Uterus (tissue), 4 donors: Measurements from ENCODE around the gene PELI2. TPM values are rescaled to one million over a fixed set of nuclear protein-coding genes. Genes with fewer than 3 reads are reported as not detected.

Experiments used
- DNase-seq, 2 donors: peaks; one replicate each; pipeline ENCODE4 v3.0.0-alpha.2; 2019 to 2020
- H3K27ac ChIP-seq, 2 donors: fragments of 200-600 bp; sonication (generic); 1 replicate in 1 of 2; 2 replicates in 1 of 2; pipeline ENCODE4 v1.5.1; 2016 to 2018
- H3K27me3 ChIP-seq, 2 donors: fragments of 200-600 bp; sonication (generic); one replicate each; pipeline ENCODE4 v1.5.1; 2018 to 2019; ENCODE audit warnings: control low read depth in 1 of 2
- H3K36me3 ChIP-seq, 2 donors: fragments of 200-600 bp; sonication (generic); one replicate each; pipeline ENCODE4 v1.5.1; 2019; ENCODE audit warnings: control low read depth in 1 of 2
- H3K4me1 ChIP-seq, 2 donors: fragments of 200-600 bp; sonication (generic); one replicate each; pipeline ENCODE4 v1.5.1; 2018 to 2019; ENCODE audit warnings: control low read depth in 1 of 2
- H3K4me3 ChIP-seq, 2 donors: fragments of 200-600 bp; sonication (generic); 1 replicate in 1 of 2; 2 replicates in 1 of 2; pipeline ENCODE4 v1.5.1; 2018 to 2019; ENCODE audit warnings: mild to moderate bottlenecking in 1 of 2
- H3K9me3 ChIP-seq, 2 donors: fragments of 200-600 bp; sonication (generic); one replicate each; pipeline ENCODE4 v1.5.1; 2019; ENCODE audit warnings: control low read depth in 1 of 2
- POLR2A ChIP-seq, 2 donors: fragments of 450-650 bp; IDR thresholded peaks; one replicate each; pipeline ENCODE4 v1.6.1; 2016; ENCODE audit warnings: antibody characterized with exemption in 2 of 2, mild to moderate bottlenecking in 1 of 2, moderate library complexity in 1 of 2
- intact Hi-C: fragments of 100-400 bp; cut with DNase I; formaldehyde crosslinking; loops from one replicate; pipeline ENCODE4 v1.15.1; 2023; ENCODE audit warnings: low total_unique reads
- total RNA-seq, 4 donors: library from RNA; depleted of rRNA in 3 of 4; stranded (reverse); fragments of >200 nt in 3 of 4; gene quantifications; one replicate each; pipeline versions ENCODE4 v1.1.0 to v1.2.4, GENCODE V29; 2014 to 2023
- TF ChIP-seq, protein P1 (sequence below), 4 experiments: fragments of 200-600 bp in 2 of 4; fragments of 450-650 bp in 2 of 4; sonication (generic) in 2 of 4; IDR thresholded peaks; one replicate each; pipeline ENCODE4 v1.5.1; 2016 to 2019; ENCODE audit warnings: antibody characterized with exemption in 4 of 4, mild to moderate bottlenecking in 2 of 4, moderate library complexity in 1 of 4
- donor health status: DM: yes; HTN: yes; CAD: no.

Gene PELI2
- total RNA-seq, 4 donors from 2014 or later = 15.6 to 24.3 (median 17.0) TPM

DNA sequence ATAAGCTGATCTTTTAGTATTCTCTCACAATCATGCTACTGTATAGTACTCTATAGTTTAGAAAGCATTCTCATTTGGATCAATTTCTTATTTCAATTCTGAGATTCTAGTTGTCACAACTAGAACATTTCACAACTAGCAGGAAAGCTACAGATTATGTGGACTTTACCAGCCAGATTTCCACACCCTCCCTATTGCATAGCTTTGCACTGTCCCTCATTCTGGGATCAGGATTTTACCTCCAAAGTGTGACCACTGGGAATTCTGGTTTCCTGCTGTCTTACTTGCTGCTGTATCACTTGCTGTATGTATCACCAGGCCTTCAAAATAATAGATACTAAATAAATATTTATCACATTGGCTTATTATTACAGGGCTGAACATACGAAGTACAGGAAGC is 10.2 kb upstream of the PELI2 start:
- no peak for DNase-seq
- Histone ChIP-seq H3K27ac (no peak overlapping the region), H3K4me3 (no peak overlapping the region), H3K36me3 (no peaks in the 10 kb centered on the region), H3K4me1 (no peaks in the 10 kb centered on the region), H3K9me3 (no peaks in the 10 kb centered on the region), H3K27me3 (no peaks in the 10 kb centered on the region)
- intact Hi-C loops = no loop called here
- TF ChIP-seq POLR2A (IDR thresholded peaks at IDR 0.05) = no peak
- TF ChIP-seq, protein P1, sequence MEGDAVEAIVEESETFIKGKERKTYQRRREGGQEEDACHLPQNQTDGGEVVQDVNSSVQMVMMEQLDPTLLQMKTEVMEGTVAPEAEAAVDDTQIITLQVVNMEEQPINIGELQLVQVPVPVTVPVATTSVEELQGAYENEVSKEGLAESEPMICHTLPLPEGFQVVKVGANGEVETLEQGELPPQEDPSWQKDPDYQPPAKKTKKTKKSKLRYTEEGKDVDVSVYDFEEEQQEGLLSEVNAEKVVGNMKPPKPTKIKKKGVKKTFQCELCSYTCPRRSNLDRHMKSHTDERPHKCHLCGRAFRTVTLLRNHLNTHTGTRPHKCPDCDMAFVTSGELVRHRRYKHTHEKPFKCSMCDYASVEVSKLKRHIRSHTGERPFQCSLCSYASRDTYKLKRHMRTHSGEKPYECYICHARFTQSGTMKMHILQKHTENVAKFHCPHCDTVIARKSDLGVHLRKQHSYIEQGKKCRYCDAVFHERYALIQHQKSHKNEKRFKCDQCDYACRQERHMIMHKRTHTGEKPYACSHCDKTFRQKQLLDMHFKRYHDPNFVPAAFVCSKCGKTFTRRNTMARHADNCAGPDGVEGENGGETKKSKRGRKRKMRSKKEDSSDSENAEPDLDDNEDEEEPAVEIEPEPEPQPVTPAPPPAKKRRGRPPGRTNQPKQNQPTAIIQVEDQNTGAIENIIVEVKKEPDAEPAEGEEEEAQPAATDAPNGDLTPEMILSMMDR (IDR thresholded peaks at IDR 0.05) = no peak

DNA sequence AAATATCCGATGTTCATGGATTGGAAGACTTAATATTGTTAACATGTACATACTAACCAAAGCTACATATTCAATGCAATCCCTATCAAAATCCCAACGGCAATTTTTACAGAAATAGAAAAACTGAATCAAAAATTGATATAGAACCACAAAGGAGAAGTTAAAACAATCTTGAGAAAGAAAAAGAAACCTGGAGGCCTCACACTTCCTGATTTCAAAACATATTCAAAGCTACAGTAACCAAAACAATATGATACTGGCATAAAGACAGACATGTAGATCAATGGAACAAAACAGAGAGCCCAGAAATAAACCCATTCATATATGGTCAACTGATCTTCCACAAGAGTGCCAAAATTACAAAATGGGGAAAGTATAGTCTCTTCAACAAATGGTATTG is 5.4 kb upstream of the PELI2 start:
- no peaks in the 10 kb centered on the region for H3K9me3 ChIP-seq
- intact Hi-C loops = no loop called here
- H3K4me1 ChIP-seq = no peaks in the 10 kb centered on the region
- no peak overlapping the region for H3K27ac ChIP-seq
- H3K4me3 ChIP-seq = no peak overlapping the region
- no peak for TF ChIP-seq POLR2A (IDR thresholded peaks at IDR 0.05)
- H3K27me3 ChIP-seq = no peaks in the 10 kb centered on the region
- no peaks in the 10 kb centered on the region for H3K36me3 ChIP-seq
- DNase-seq = no peak

DNA sequence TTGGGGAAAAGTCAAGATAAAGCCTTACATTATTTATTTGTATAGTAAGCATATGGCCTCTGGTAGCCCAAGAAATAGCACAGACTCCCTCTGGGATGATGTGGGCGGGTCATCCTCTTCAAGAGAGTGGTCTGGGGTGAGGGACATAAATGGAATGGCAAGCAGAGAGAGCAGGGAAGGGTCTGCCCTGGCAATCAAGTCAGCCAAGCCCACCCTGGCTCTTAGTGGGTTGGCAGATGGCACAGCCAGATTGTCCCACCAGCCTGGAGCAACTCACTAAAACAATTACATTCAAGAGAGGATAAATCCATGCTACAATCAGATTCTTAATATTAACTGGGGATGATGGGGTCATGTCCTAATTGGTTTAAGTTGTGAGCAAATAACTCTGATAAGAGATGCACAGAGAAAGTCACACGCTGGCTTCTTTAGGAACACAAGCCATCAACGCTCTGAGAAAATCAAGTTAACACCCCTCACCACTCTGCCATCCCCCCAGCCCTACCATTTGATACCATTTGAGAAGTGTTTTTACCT is 2.8 kb upstream of the PELI2 start:
- no peak for TF ChIP-seq POLR2A (IDR thresholded peaks at IDR 0.05)
- TF ChIP-seq, protein P1 (IDR thresholded peaks at IDR 0.05) = no peak
- H3K4me3 ChIP-seq = no peak overlapping the region
- intact Hi-C loops = no loop called here

DNA sequence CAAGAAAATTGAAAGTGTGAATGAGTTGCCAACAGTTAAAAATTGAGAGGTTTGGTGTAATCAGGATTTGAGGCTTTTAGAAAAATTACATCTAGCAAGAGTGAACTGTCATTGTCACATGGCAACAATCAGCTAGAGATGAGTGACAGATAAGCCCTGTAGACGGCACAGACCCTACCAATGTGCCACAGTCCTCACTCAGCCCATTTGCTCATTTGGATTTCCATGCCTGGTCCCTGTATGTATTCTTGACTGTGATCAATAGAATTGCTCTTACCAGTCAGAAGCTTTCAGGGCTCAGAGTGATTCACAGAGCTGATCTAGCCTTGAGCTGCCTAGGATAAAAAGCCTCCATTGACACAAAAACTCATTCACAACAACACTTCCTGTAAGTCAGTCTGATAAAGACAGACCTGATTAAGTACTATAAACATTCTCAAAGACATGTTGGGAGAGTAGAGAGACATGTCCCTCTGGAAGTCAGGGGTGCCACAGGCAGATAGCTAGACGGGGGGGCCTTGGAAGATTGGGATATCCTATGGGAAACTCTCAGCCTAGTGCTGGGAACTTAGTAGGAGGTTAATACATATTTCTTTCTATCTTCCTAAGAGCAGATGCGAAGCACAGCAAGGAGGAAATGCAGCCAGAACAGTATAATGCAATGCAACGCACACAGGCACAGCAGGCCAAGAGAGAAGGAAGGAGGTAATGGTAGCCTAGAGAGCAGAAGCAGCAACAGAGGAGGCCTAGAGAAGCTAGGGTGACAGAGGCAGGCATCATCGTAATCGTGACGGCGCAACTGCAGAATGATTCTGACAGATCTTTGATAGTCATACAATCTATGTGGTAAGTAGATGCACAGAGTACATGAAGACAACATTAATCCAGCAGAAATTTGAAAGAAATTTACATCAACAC is 2.0 kb upstream of the PELI2 start:
- TF ChIP-seq POLR2A (IDR thresholded peaks at IDR 0.05) = no peak
- TF ChIP-seq, protein P1 (IDR thresholded peaks at IDR 0.05) = no peak
- Histone ChIP-seq H3K4me3 (no peak overlapping the region), H3K27me3 (no peaks in the 10 kb centered on the region), H3K9me3 (no peaks in the 10 kb centered on the region), H3K36me3 (no peaks in the 10 kb centered on the region), H3K4me1 (no peaks in the 10 kb centered on the region), H3K27ac (peak overlapping the region in 1 of 2 donors; percentile 46)
- no peak for DNase-seq
- intact Hi-C loops = no loop called here

More for the DNA sequence above, 2.8 kb upstream of the PELI2 start:
- Histone ChIP-seq H3K36me3 (no peaks in the 10 kb centered on the region), H3K27me3 (no peaks in the 10 kb centered on the region), H3K9me3 (no peaks in the 10 kb centered on the region), H3K4me1 (no peaks in the 10 kb centered on the region), H3K27ac (peak overlapping the region in 1 of 2 donors; percentile 46)
- no peak for DNase-seq

DNA sequence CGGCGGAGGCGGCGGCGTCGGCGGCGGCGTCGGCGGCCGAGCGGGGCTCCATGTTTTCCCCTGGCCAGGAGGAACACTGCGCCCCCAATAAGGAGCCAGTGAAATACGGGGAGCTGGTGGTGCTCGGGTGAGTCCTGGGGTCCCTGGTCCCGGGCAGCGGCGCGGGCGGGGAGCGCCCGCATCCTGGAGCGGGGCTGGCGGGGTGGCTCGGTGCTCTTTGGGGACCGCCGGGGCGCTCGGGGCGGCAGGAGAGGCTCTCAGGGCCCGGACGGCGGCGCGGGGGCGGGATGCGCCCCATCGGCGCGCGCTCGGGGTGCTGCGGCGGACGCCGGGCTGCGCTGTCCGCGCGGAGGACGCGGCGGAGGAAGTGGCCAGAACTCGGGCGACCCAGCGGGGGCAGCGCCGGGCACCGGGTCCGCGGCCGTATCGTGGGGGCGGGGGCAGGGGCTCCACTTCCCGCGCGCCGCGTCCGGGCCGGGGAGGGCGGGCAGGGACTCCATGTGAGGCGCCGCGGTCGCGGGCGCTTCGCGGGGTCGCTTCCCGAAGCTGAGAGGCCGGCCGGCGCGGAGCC is 485 bp downstream of the PELI2 start:
- Histone ChIP-seq H3K4me1 (no peaks in the 10 kb centered on the region), H3K4me3 (peak overlapping the region; percentile 60 to 98), H3K27me3 (no peaks in the 10 kb centered on the region), H3K9me3 (no peaks in the 10 kb centered on the region), H3K36me3 (no peaks in the 10 kb centered on the region), H3K27ac (peak overlapping the region; percentile 93 to 95)
- TF ChIP-seq, protein P1 (IDR thresholded peaks at IDR 0.05) = no peak
- no peak for TF ChIP-seq POLR2A (IDR thresholded peaks at IDR 0.05)
- DNase-seq = peak; percentile 26 to 38
- intact Hi-C loops = no loop called here
